SK-N-SH (cell line): Measurements from ENCODE around the gene OSBPL7. TPM values are rescaled to one million over a fixed set of nuclear protein-coding genes. Genes with fewer than 3 reads are reported as not detected.

Source experiments
- CTCF ChIA-PET: fragments of 300-600, 350-600 bp; formaldehyde crosslinking; extraction: SDS; loops from one replicate; lab custom pipeline; 2021; lab: Yijun Ruan, JAX
- POLR2A ChIA-PET: fragments of 350-600 bp; sonication (Branson Sonifier 250); formaldehyde crosslinking; extraction: SDS; loops from one replicate; lab custom pipeline; 2020; ENCODE audit warnings: antibody characterized with exemption, inconsistent platforms; lab: Yijun Ruan, JAX
- DNase-seq: peaks from one replicate; pipeline ENCODE4 v3.0.0; 2012
- H2AFZ ChIP-seq: fragments of 200-600 bp; sonication (generic); 2 replicates; pipeline ENCODE4 v1.8.1; 2016; ENCODE audit warnings: antibody characterized with exemption, mild to moderate bottlenecking, low read depth
- H3F3A ChIP-seq: fragments of 200-600 bp; sonication (generic); replicated peaks from 2 replicates; pipeline ENCODE3; 2016; ENCODE audit warnings: antibody characterized with exemption, mild to moderate bottlenecking; ENCODE audit not compliant: insufficient read depth
- H3K27ac ChIP-seq, 2 experiments: fragments of 200-500 bp in 1 of 2; fragments of 200-600 bp in 1 of 2; sonication (Bioruptor generic) in 1 of 2; sonication (generic), shearing (Covaris generic) in 1 of 2; 2 replicates each; pipeline versions ENCODE4 v1.5.1 to v1.6.1; 2014 to 2016; ENCODE audit warnings: low read depth in 2 of 2, inconsistent platforms in 1 of 2, low read length in 1 of 2, mild to moderate bottlenecking in 1 of 2, mixed read lengths in 1 of 2
- H3K27me3 ChIP-seq: fragments of 200-600 bp; sonication (generic), shearing (Covaris generic); 2 replicates; pipeline ENCODE4 v1.6.1; 2016; ENCODE audit warnings: mixed run types; ENCODE audit not compliant: insufficient read depth
- H3K36me3 ChIP-seq, 2 experiments: fragments of 200-500 bp in 1 of 2; fragments of 200-600 bp in 1 of 2; sonication (Bioruptor generic) in 1 of 2; sonication (generic) in 1 of 2; replicated peaks in 1 of 2; 2 replicates each; pipeline versions ENCODE3 to v1.5.1; 2014 to 2016; ENCODE audit warnings: low read length in 1 of 2, mild to moderate bottlenecking in 1 of 2; ENCODE audit not compliant: insufficient read depth in 2 of 2, control insufficient read depth in 1 of 2
- H3K4me1 ChIP-seq, 2 experiments: fragments of 200-500 bp in 1 of 2; fragments of 200-600 bp in 1 of 2; sonication (Bioruptor generic) in 1 of 2; sonication (generic), shearing (Covaris generic) in 1 of 2; 2 replicates each; pipeline versions ENCODE4 v1.5.1 to v1.6.1; 2014 to 2016; ENCODE audit warnings: low read depth in 1 of 2, low read length in 1 of 2, mixed run types in 1 of 2; ENCODE audit not compliant: insufficient read depth in 2 of 2, control insufficient read depth in 1 of 2
- H3K4me2 ChIP-seq: fragments of 200-600 bp; sonication (generic), shearing (Covaris generic); 2 replicates; pipeline ENCODE4 v1.6.1; 2017; ENCODE audit warnings: mixed run types
- H3K4me3 ChIP-seq, 2 experiments: fragments of 200-500 bp in 1 of 2; fragments of 200-600 bp in 1 of 2; sonication (Bioruptor generic) in 1 of 2; sonication (generic), shearing (Covaris generic) in 1 of 2; 2 replicates each; pipeline versions ENCODE4 v1.5.1 to v1.8.1; 2014 to 2016; ENCODE audit warnings: low read depth in 2 of 2, inconsistent platforms in 1 of 2, low read length in 1 of 2, mild to moderate bottlenecking in 1 of 2, mixed read lengths in 1 of 2, moderate library complexity in 1 of 2
- H3K79me2 ChIP-seq: fragments of 200-600 bp; sonication (generic); 2 replicates; pipeline ENCODE4 v1.8.1; 2017; ENCODE audit warnings: mild to moderate bottlenecking; ENCODE audit not compliant: insufficient read depth
- H3K9ac ChIP-seq: fragments of 200-600 bp; sonication (generic); 2 replicates; pipeline ENCODE4 v1.6.1; 2017; ENCODE audit warnings: mixed run types
- H3K9me2 ChIP-seq: fragments of 200-600 bp; sonication (generic); 2 replicates; pipeline ENCODE4 v1.6.1; 2017; ENCODE audit warnings: mixed run types
- H3K9me3 ChIP-seq: fragments of 200-600 bp; sonication (generic); 2 replicates; pipeline ENCODE4 v1.6.1; 2017; ENCODE audit warnings: mixed run types, mild to moderate bottlenecking, moderate library complexity
- H4K20me1 ChIP-seq: fragments of 200-600 bp; sonication (generic); 2 replicates; pipeline ENCODE4 v1.6.1; 2017; ENCODE audit warnings: mild to moderate bottlenecking, mixed run types; ENCODE audit not compliant: insufficient read depth
- CHD2 ChIP-seq: fragments of 150-350 bp; IDR thresholded peaks from 2 replicates; pipeline ENCODE4 v1.6.1; 2018; ENCODE audit warnings: low read length; ENCODE audit not compliant: partially characterized antibody
- CTCF ChIP-seq: fragments of 200-600 bp; sonication (generic); IDR thresholded peaks from 2 replicates; pipeline ENCODE4 v1.6.1; 2017; ENCODE audit warnings: antibody characterized with exemption, mild to moderate bottlenecking, moderate library complexity
- EZH2phosphoT487 ChIP-seq: fragments of 200-600 bp; sonication (generic); IDR thresholded peaks from 2 replicates; pipeline ENCODE4 v1.6.1; 2017; ENCODE audit warnings: low read depth, mixed run types, mild to moderate bottlenecking, antibody characterized with exemption, moderate library complexity, borderline replicate concordance
- FOXJ3 ChIP-seq: sonication (generic); formaldehyde crosslinking; IDR thresholded peaks from 2 replicates; pipeline ENCODE4 v1.5.1; 2020; ENCODE audit warnings: mild to moderate bottlenecking, missing genetic modification reagents
- MXI1 ChIP-seq: IDR thresholded peaks from 2 replicates; pipeline ENCODE4 v1.6.1; 2012; ENCODE audit warnings: mild to moderate bottlenecking, low read depth, low read length, improper control_type of control experiment
- NRF1 ChIP-seq: IDR thresholded peaks from 2 replicates; pipeline ENCODE4 v1.6.1; 2012; ENCODE audit warnings: low read depth, mild to moderate bottlenecking, low read length
- PBX3 ChIP-seq: IDR thresholded peaks from 2 replicates; pipeline ENCODE4; 2012
- TAF1 ChIP-seq: IDR thresholded peaks from 2 replicates; pipeline ENCODE4 v1.6.1; 2012; ENCODE audit warnings: low read depth, mild to moderate bottlenecking, low read length, moderate library complexity, borderline replicate concordance
- TCF12 ChIP-seq: IDR thresholded peaks from 2 replicates; pipeline ENCODE4 v1.4.0; 2012
- USF2 ChIP-seq: fragments of 150-350 bp; IDR thresholded peaks from 2 replicates; pipeline ENCODE4 v1.6.1; 2017; ENCODE audit warnings: antibody characterized with exemption, low read length, low read depth, borderline replicate concordance
- WGBS: methylation state at CpG from one replicate; pipeline ENCODE4 v1.1.6; 2017; ENCODE audit warnings: low lambda C conversion rate; 5-methylcytosine and 5-hydroxymethylcytosine counted together
- polyA plus RNA-seq, 3 experiments: library from polyadenylated mRNA; depleted of rRNA; stranded (reverse); fragments of >200 nt; gene quantifications; 2 replicates each; pipeline ENCODE4 v1.2.3, GENCODE V29; 2012
- TF ChIP-seq, protein P1 (sequence below): IDR thresholded peaks from 2 replicates; pipeline ENCODE4 v1.4.0; 2012; ENCODE audit warnings: low read depth
- TF ChIP-seq, protein P2 (sequence below): IDR thresholded peaks from 2 replicates; pipeline ENCODE4 v1.6.1; 2012; ENCODE audit warnings: mild to moderate bottlenecking, low read depth, low read length, moderate library complexity

The OSBPL7 gene
- polyA plus RNA-seq, 1 of the 3 experiments (the other 2 are of a cell fraction): 23.7 TPM

DNA sequence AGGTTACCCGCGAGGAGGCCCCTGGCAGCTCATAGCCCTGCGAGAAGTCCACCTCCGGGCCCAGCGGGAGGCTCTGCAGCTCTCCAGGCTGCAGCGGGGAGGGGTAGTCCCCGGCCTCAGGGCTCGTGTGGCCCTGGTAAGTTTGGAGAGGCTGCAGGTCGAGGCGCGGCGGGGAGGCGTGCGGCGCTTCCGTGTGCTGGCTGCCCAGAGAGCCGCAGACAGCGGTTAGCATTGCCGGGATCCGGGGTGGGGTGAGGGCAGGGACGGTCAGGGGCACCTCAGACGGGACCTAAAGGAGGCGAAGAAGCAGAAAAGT, 26.6 kb upstream of the OSBPL7 start:
- Histone ChIP-seq H3K79me2 (no peaks in the 10 kb centered on the region), H4K20me1 (0 out of 2 replicates have a peak, but pooled peaks cover 6% of the 10 kb centered on the region), H3K9ac (no peak overlapping the region), H3K27me3 (peaks cover 81% of the 10 kb centered on the region), H3K4me3 (no peak overlapping the region; a peak in 1 of 4 replicates), H3K4me2 (no peak overlapping the region), H3K36me3 (no peaks in the 10 kb centered on the region), H3K27ac (no peak overlapping the region), H3F3A (peaks cover 3% of the 10 kb centered on the region), H2AFZ (no peak overlapping the region), H3K9me3 (no peaks in the 10 kb centered on the region), H3K4me1 (peaks cover 0 to 21% of the 10 kb centered on the region in 2 experiments; a peak in 2 of 4 replicates), H3K9me2 (no peaks in the 10 kb centered on the region)
- 38% methylated on average over 20 of the region's 23 CpGs for WGBS
- POLR2A ChIA-PET: interaction anchor here (1.6 to 1.8 kb wide), 2 partner anchors 9 to 36 kb away, joined by 4 read pairs; no protein-coding TSS in a partner anchor
- TF ChIP-seq CTCF (no peak), USF2 (no peak), FOXJ3 (no peak), NRF1 (no peak), MXI1 (no peak), PBX3 (no peak), TAF1 (no peak), EZH2phosphoT487 (no peak), TCF12 (no peak), CHD2 (no peak)
- TF ChIP-seq, protein P1, sequence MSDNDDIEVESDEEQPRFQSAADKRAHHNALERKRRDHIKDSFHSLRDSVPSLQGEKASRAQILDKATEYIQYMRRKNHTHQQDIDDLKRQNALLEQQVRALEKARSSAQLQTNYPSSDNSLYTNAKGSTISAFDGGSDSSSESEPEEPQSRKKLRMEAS: no peak
- TF ChIP-seq, protein P2, sequence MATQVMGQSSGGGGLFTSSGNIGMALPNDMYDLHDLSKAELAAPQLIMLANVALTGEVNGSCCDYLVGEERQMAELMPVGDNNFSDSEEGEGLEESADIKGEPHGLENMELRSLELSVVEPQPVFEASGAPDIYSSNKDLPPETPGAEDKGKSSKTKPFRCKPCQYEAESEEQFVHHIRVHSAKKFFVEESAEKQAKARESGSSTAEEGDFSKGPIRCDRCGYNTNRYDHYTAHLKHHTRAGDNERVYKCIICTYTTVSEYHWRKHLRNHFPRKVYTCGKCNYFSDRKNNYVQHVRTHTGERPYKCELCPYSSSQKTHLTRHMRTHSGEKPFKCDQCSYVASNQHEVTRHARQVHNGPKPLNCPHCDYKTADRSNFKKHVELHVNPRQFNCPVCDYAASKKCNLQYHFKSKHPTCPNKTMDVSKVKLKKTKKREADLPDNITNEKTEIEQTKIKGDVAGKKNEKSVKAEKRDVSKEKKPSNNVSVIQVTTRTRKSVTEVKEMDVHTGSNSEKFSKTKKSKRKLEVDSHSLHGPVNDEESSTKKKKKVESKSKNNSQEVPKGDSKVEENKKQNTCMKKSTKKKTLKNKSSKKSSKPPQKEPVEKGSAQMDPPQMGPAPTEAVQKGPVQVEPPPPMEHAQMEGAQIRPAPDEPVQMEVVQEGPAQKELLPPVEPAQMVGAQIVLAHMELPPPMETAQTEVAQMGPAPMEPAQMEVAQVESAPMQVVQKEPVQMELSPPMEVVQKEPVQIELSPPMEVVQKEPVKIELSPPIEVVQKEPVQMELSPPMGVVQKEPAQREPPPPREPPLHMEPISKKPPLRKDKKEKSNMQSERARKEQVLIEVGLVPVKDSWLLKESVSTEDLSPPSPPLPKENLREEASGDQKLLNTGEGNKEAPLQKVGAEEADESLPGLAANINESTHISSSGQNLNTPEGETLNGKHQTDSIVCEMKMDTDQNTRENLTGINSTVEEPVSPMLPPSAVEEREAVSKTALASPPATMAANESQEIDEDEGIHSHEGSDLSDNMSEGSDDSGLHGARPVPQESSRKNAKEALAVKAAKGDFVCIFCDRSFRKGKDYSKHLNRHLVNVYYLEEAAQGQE: no peak
- DNase-seq: no peak
- CTCF ChIA-PET: interaction anchor here (0.7 to 33.0 kb wide), 16 partner anchors 4 to 169 kb away, joined by 3 to 1447 read pairs (median 6); partner anchors contain the start of genes LRRC46, MRPL10, OSBPL7 and PNPO
